AG20443 (cell line): Measurements from ENCODE around the gene FAM228B.

Experiments
- DNase-seq: peaks from one replicate; pipeline ENCODE4 v3.0.0; 2012; ENCODE audit warnings: low spot score, mixed read lengths

The FAM228B gene

DNA sequence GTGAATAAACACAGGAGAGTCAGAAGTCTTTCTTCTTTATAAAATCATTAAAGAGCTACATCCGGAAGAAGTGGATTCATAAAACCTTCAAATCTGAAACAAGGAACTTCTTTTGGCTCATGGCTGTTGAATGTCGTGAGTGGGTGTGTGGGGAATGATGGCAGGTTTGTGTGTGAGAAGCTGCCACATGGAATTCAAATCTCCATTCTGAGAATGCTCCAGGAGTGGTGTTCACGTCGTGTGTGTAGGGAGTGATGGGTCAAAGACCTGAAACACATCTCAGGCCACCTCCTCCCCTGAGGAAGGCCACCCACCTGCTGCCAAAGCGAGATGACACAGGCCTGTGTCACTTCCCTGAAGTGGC lies 80.5 kb downstream of the FAM228B start:
- no peak for DNase-seq

- DNase-seq = peak; percentile 1
These were observed 81.2 kb downstream of the FAM228B start for GRCh38 chr2:24204505-24204904.

DNA sequence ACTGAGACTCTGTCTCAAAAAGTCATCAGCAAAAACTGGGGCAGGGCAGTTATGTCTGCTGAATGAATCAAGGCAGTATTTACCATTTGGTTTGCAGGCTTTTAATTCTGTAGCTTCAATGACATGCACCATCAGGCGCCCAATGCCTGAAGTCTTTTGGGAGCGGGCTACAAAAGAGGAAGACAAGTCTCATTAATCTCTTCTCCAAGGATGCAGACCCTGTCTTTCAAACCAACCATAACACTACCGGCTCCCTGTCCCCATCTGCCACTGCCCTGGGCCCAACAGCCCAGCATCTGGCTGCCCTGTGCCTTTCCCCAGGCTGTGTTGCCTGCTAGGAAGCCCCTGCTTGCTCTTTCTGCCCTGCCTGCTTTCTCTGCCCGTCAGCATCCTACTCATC lies 81.9 kb downstream of the FAM228B start:
- peak; percentile 5 for DNase-seq

DNA sequence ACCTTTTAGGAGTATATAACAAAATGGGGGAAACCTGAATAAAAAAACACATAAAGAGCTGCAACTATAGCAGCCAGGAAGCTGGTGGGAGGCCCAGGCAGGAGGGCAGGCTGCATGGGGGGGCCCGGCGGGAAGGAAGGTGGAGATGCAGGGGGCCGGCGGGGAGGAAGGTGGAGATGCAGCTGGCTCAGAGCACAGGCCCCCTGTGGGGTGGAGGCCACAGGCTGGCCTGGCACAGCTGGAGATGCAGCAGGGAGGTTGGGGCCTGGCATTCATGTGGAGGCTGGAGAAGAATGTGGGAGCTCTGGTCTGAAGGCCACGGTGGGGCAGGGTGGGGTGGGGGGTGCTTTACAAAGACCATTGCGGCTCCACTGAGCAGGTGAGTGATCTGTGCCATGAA lies 83.0 kb downstream of the FAM228B start:
- peak; percentile 3 for DNase-seq

GRCh38 chr2:24206714-24207113 lies 83.4 kb downstream of the FAM228B start:
- DNase-seq = no peak

GRCh38 chr2:24207359-24207758 lies 84.1 kb downstream of the FAM228B start:
- DNase-seq = no peak

- no peak for DNase-seq
These were observed 85.2 kb downstream of the FAM228B start for GRCh38 chr2:24208490-24208889.

- DNase-seq = peak; percentile 9
These were observed 86.3 kb downstream of the FAM228B start for GRCh38 chr2:24209389-24210105.

DNA sequence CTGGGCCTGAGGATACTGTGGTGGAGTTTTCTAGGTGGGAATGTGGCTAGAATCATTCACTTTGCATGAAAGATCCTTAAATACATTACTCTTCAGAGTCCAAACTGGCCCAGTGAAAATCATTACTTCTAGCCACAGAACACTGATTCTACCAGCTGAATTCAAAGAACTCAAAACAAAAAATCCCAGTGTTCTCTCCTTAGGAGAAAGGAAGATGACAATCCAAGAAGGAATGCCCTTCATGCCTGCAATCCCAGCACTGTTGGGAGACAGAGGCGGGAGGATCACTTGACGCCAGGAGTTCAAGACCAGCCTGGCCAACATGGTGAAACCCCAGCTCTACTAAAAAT lies 86.8 kb downstream of the FAM228B start:
- DNase-seq = peak; percentile 9

DNA sequence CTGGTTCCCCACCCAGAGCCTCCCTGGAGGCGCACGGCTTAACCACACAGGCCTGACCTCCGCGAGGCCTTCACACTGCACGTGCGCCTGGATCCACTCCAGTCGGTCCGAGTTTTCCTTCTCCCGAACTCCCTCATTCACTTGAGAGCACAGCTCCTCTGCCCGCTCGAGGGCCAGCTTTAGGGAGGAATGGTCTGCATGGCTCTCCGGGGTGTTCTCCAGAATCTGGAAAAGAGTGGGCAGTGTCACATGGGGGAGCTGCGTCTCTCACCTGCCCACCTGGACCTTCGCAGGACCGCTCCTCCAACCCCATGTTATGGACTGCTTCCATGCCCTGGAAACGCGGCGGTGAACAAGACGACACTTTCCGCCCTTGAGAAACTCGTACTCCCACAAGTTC lies 87.5 kb downstream of the FAM228B start:
- peak; percentile 5 for DNase-seq

- no peak for DNase-seq
These were observed 88.1 kb downstream of the FAM228B start for GRCh38 chr2:24211408-24211807.

DNA sequence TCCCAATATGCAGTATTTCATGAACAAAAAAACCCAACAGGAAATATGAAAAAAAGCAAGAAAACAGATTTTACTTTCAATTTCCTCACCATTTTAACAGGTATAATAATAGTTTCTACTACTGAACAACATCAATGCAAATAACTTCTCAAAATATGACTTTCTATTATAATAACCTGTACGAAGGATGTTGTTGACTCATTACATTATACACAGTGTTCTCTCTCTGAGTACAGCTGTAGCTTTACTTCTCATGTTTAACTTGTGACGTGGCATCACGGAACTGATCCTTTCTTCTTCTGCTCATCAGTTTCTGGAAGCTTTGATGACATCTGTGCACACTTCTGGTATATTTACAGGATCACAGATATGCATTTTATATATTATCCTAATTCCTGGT lies 91.6 kb downstream of the FAM228B start:
- no peak for DNase-seq
